Stimulated activated CD4-positive, alpha-beta T cell treated with anti-CD3 and anti-CD28 coated beads, TNF-alpha, amount 100 ng/mL, for 4 hours (primary cell): ENCODE data around the gene IQUB.
"Not testable (repeated sequence)": the region's sequence is repeated elsewhere in the genome, so short reads cannot be mapped to it uniquely, and the experiment has no call there.

Experiments
- DNase-seq, 3 experiments: peaks; one replicate each; pipeline ENCODE4 v3.0.0-alpha.2; 2020; ENCODE audit warnings: low read depth in 3 of 3

IQUB gene

GRCh38 chr7:123534383-123535260 is at the start of gene IQUB:
IQUB (minus strand) TSS chr7:123534595; CDS start chr7:123512340, 22,255 bp downstream.
- peak; percentile 93 to 96 (median 93) for DNase-seq

- no peak for DNase-seq
Measured at GRCh38 chr7:123583821-123584220, 49.4 kb upstream of the IQUB start.

DNA sequence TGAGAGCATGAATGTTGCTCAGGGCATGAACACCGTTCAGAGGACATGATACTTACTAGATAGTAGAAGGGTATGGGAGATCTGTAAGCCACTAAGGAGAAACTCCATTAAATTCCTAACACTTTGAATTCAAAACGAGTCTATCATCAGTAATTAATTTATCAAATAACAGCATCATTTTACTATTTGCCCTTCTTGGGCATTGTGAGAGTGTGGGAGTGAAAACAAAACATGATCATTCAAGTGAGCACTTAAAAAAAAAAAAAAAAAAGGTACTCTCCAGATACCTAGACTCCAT is 46.7 kb upstream of the IQUB start:
- no peak for DNase-seq

GRCh38 chr7:123580406-123581161 is 46.2 kb upstream of the IQUB start:
- no peak for DNase-seq

- DNase-seq, result no peak
Measured at GRCh38 chr7:123579416-123579815, 45.0 kb upstream of the IQUB start.

- DNase-seq, result no peak
Measured at GRCh38 chr7:123573896-123574467, 39.6 kb upstream of the IQUB start.

- no peak for DNase-seq
Measured at GRCh38 chr7:123573341-123573740, 38.9 kb upstream of the IQUB start.

DNA sequence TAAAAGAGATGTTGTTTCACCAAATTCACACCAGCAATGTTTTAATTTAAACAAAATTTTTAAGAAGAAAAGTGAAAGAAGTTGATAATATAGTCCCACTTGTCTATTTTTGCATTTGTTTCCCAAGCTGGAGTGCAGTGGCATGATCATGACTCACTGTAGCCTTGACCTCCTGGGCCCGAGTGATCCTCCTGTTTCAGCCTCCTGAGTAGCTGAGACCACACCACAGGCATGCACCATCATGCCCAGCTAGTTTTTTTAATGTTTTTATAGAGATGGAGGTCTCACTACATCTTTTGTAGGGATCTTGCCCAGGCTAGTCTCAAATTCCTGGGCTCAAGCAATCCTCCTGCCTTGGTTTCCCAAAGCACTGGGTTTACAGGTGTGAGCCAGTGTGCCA is 37.3 kb upstream of the IQUB start:
- no peak for DNase-seq

DNA sequence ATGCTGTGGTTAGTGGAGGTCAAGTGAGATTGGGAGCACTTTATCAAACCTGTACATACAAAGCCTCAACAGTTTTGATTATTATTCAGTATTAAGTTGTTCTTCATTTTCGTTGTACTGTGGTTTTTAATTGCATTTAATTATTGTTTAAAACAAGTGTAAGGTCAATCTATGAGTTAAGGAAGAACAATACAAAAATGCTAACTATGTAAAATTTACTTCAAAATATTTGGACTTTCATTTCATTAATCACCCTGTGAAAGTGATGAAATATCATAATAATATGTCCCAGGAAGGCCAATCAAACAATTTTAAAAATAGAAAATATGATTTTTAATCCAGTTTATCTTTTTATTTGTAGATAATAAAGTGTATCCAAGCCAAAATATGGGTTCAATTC is 36.8 kb upstream of the IQUB start:
- no peak for DNase-seq

DNA sequence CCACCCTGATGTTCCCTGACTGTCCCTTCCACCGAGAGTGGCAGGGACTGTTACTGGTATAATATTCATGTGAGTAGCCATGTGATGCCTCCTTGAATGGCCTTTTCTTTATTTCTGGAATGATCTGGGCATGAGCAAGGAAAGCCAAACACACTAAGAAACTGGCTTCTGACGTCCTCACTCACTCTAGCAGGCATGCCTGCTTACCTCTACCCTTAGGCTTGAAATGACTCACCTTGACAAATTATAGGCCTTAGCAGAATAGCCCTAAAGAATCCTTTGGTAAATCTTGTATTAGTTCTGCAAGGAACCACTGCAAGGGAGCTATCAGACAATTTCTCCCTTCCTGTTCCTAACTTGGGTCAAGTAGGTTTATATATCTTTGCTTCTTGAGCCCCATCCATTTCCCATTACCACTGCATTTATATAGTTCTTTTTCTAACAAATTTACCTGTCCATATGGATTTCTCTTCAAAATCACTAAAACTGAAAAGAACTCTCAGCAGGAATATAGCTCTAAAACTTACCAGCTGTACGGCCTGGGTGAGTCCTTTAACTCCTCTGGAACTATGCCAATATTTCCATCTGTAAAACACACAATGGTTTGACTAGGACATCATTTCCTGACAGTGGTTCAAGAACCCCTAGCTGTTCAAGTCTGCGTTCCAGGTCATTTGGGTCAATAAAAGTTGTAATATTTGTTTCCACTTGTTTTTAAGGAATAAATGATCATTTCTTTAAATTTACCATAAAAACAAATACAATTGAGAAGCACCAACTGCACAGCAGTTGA is 36.2 kb upstream of the IQUB start:
- DNase-seq, result no peak

DNA sequence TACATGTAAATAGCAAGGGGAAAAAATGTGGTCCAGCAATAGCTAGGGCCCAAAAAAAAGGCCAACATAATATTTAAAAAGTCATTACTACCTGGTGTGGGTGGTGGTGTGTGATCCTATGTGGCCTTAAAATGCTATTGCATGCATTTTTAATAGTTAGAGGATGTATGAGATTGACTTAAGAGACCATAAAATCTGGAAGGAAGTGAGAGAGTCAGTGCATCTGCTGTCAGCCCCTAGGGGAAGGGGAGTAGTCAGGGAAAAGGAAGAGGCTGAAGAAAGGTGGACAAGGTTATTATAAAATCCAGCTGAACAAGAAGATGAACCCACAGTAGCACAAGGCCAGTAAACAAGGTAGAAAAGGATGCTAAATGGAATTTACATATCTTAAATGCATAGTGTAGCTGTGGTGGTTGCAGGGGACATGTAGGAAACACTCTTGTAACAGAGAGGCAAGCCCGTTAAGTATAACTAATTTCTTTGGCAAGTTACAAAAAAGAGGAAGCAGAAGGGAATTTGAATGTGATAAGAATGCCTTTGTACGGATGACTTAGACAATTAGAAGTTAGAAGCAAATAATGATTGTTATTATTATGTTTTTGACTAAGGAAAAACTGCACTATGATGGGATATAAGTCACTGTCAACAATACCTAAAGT is 35.1 kb upstream of the IQUB start:
- no peak for DNase-seq

DNA sequence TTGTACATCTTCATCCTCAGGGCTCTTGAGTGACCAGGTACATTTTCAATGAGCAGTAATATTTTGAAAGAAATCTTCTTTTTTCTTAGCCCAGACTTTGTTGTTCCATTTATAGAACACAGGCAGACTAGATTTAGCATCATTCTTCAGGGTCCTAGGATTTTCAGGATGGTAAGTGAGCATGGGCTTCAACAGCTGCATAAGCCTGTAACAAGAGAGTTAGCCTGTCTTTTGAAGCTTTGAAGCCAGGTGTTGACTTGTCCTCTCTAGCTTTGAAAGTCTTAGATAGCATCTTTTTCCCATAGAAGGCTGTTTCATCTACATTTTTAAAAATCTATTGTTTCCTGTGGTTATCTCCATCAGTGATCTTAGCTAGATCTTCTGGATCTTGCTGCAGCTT is 27.7 kb upstream of the IQUB start:
- DNase-seq, result no peak

DNA sequence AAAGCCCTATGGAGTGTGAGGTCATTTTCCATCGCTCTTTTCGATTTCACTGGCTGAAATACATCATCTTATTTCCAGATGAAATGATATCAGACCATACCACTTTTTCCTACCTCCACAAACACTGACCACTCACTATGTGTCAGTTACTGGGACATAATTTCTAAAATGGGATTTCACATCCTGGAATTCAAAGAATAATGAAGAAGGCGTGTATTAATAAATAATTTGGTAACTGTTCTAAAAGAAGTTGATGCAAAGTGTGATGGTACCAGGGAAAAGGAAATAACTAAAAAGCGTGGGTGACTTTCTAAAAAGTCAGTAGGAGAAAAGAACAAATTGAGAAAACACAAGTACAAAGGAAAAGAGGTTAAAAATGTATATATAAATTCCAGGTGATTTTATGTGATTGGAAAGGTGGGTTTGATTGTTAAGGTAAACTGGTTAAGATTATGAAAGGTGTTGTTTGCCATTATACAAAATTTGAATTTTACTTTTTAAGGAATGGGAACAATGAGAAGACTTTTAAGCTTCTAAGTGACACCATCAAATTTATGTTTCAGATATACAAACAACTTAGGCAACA is 24.0 kb upstream of the IQUB start:
- no peak for DNase-seq

- DNase-seq, result peak; percentile 82 to 96 (median 96)
Measured at GRCh38 chr7:123557398-123558288, 23.2 kb upstream of the IQUB start, which contains the start of gene NDUFA5. NDUFA5 (minus strand) TSS chr7:123557818; CDS start chr7:123557795, 23 bp downstream.

DNA sequence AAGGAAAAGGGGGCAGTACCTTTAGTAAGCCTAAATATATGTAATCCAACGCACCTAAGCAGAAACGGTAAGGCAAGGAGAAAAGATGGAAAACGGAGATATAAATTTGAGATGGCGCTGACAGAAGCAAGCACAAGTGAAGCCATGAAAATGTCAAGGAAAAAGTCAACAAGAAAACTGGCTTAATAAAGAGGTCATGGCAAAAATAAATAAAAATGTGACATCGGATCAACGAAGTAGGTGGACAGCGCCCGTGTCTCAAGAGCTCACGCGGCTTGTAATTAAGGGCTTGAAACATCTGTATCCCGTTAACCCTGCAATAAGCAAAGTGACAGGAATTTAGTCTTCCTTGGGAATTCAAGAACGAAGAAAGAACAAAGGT is 22.6 kb upstream of the IQUB start:
- no peak for DNase-seq

GRCh38 chr7:123555484-123555883 is 21.1 kb upstream of the IQUB start:
- no peak for DNase-seq

GRCh38 chr7:123553159-123553558 is 18.8 kb upstream of the IQUB start:
- DNase-seq, result no peak

DNA sequence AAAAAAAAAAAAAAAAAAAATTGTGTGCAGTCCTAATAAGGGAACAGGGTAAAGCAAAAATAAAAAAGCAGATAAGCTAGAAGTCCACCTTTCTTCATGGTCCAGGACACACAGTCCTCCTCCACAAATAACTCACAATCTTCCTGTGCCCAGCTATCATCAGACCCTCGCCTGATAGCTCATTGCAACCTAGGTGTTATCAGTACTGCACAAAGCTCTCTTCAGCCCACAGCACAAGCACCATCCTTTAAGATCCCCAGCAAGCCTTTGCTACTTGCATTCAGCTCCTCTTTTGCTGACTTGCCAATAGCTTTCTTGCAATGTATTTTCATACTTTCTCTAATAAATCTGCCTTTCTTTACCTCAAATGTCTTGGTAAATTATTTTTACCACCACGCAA is 18.2 kb upstream of the IQUB start:
- no peak for DNase-seq

DNA sequence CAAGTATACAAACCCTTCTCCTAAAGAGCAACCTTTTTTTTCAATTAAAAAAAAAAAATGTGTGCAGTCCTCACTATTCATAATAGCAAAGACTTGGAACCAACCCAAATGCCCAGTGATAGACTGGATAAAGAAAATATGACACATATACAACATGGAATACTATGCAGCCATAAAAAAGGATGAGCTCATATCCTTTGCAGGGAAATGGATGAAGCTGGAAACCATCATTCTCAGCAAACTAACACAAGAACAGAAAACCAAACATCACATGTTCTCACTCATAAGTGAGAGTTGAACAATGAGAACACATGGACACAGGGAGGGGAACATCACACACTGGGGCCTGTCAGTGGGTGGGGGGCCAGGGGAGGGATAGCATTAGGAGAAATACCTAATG is 17.7 kb upstream of the IQUB start:
- not testable (repeated sequence) for DNase-seq

DNA sequence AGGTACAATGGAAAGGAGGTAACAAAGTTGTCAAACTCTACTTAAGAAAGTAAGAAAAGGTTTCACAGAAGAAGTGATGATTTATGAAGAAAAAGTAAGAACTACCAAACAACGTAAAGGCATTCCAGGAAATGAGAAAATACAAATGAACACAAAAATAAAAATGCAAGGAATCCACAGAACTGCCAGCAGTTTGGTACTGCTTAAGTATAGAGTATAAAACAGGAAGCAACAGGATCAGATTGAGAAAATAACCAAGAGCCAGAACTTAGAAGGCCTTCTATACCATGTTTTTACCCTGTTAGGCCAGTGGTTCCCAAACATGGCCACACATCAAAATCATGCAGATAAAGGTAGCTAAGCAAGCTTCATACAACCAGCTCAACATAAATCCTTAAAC is 14.0 kb upstream of the IQUB start:
- DNase-seq, result no peak
